H1 (cell line): Measurements from ENCODE around the gene ERICH6. TPM values are rescaled to one million over a fixed set of nuclear protein-coding genes. Genes with fewer than 3 reads are reported as not detected.

ENCODE experiments used
- CTCF ChIA-PET: fragments of 300-600 bp; sonication (Branson Sonifier 250); formaldehyde crosslinking; loops from one replicate; lab custom pipeline; 2021; ENCODE audit not compliant: partially characterized antibody; lab: Charles Lee
- POLR2A ChIA-PET: fragments of 300-600 bp; sonication (Branson Sonifier 250); formaldehyde crosslinking; loops from one replicate; lab custom pipeline; 2021; ENCODE audit warnings: inconsistent platforms; ENCODE audit not compliant: partially characterized antibody; lab: Charles Lee
- DNase-seq, 2 experiments: peaks; one replicate each; pipeline versions ENCODE4 v3.0.0 to v3.0.0-alpha.2; 2010 to 2022; ENCODE audit warnings: low spot score in 2 of 2, low read depth in 1 of 2, mixed read lengths in 1 of 2
- FAIRE-seq: peaks from 2 replicates; lab custom pipeline; 2011; peaks lifted over from hg19 to GRCh38; lab: Jason Lieb, UNC
- H2AFZ ChIP-seq: 2 replicates; pipeline ENCODE4 v1.8.1; 2012; ENCODE audit warnings: low read length, inconsistent platforms
- H2AK5ac ChIP-seq: 2 replicates; pipeline ENCODE4 v1.6.1; 2013; ENCODE audit warnings: low read depth, low read length
- H2BK120ac ChIP-seq: replicated peaks from 2 replicates; pipeline ENCODE3; 2013; ENCODE audit warnings: low read depth, low read length, inconsistent platforms
- H2BK12ac ChIP-seq: 2 replicates; pipeline ENCODE4 v1.6.1; 2013; ENCODE audit warnings: low read depth, low read length
- H2BK15ac ChIP-seq: 2 replicates; pipeline ENCODE4 v1.6.1; 2013; ENCODE audit warnings: low read length
- H2BK20ac ChIP-seq: 2 replicates; pipeline ENCODE4 v1.6.1; 2013; ENCODE audit warnings: low read length
- H2BK5ac ChIP-seq: 2 replicates; pipeline ENCODE4 v1.6.1; 2013; ENCODE audit warnings: low read depth, low read length
- H3K14ac ChIP-seq: 2 replicates; pipeline ENCODE4 v1.6.1; 2013; ENCODE audit warnings: inconsistent platforms; ENCODE audit not compliant: insufficient read length
- H3K18ac ChIP-seq: 2 replicates; pipeline ENCODE4 v1.6.1; 2013; ENCODE audit warnings: low read length; ENCODE audit errors: extremely low read depth
- H3K23ac ChIP-seq: 2 replicates; pipeline ENCODE4 v1.6.1; 2013; ENCODE audit warnings: inconsistent platforms; ENCODE audit not compliant: insufficient read length
- H3K23me2 ChIP-seq: 2 replicates; pipeline ENCODE4 v1.6.1; 2013; ENCODE audit warnings: low read depth, low read length
- H3K27ac ChIP-seq: 2 replicates; pipeline ENCODE4 v1.6.1; 2011; ENCODE audit warnings: low read depth, low read length, inconsistent platforms
- H3K27me3 ChIP-seq, 4 experiments: replicated peaks in 1 of 4; 1 replicate in 1 of 4; 2 replicates in 3 of 4; pipeline versions ENCODE4 v1.6.1 to v1.8.1; 2011 to 2013; ENCODE audit warnings: low read length in 3 of 4, mild to moderate bottlenecking in 3 of 4, inconsistent platforms in 2 of 4, mixed read lengths in 2 of 4, moderate library complexity in 1 of 4; ENCODE audit not compliant: control insufficient read depth in 3 of 4, insufficient read depth in 3 of 4; ENCODE audit errors: extremely low read depth in 1 of 4
- H3K36me3 ChIP-seq, 4 experiments: 2 replicates each; pipeline versions ENCODE4 v1.6.1 to v1.8.1; 2011 to 2013; ENCODE audit warnings: mild to moderate bottlenecking in 4 of 4, low read length in 3 of 4, moderate library complexity in 2 of 4, control low read depth in 1 of 4, inconsistent platforms in 1 of 4; ENCODE audit not compliant: insufficient read depth in 4 of 4, control insufficient read depth in 2 of 4
- H3K4ac ChIP-seq: replicated peaks from 2 replicates; pipeline ENCODE3; 2013; ENCODE audit warnings: low read length, low read depth, mixed read lengths, inconsistent platforms; ENCODE audit not compliant: insufficient read length
- H3K4me1 ChIP-seq, 4 experiments: replicated peaks in 1 of 4; 1 replicate in 1 of 4; 2 replicates in 3 of 4; pipeline versions ENCODE4 v1.6.1 to v1.8.1; 2011 to 2013; ENCODE audit warnings: low read length in 3 of 4, inconsistent platforms in 2 of 4, mixed read lengths in 1 of 4; ENCODE audit not compliant: insufficient read depth in 4 of 4, control insufficient read depth in 3 of 4
- H3K4me2 ChIP-seq, 2 experiments: 2 replicates each; pipeline versions ENCODE4 v1.6.1 to v1.8.1; 2011 to 2013; ENCODE audit warnings: low read depth in 2 of 2, low read length in 2 of 2, control low read depth in 1 of 2, inconsistent platforms in 1 of 2, mild to moderate bottlenecking in 1 of 2; ENCODE audit not compliant: insufficient read depth in 1 of 2
- H3K4me3 ChIP-seq, 4 experiments: fragments of 200-600, 300-600 bp in 1 of 4; sonication (generic), shearing (Covaris generic), sonication (Bioruptor Twin) in 1 of 4; 2 replicates each; pipeline versions ENCODE4 v1.5.1 to v1.8.1; 2011 to 2016; ENCODE audit warnings: low read length in 4 of 4, low read depth in 3 of 4, control low read depth in 2 of 4, inconsistent platforms in 2 of 4, mild to moderate bottlenecking in 2 of 4, mixed read lengths in 1 of 4, moderate library complexity in 1 of 4; ENCODE audit not compliant: insufficient read depth in 2 of 4; ENCODE audit errors: extremely low read depth in 1 of 4
- H3K56ac ChIP-seq: replicated peaks from 2 replicates; pipeline ENCODE3; 2013; ENCODE audit warnings: low read depth, mild to moderate bottlenecking, mixed read lengths, low read length, inconsistent platforms; ENCODE audit not compliant: insufficient read length
- H3K79me1 ChIP-seq: 2 replicates; pipeline ENCODE4 v1.6.1; 2013; ENCODE audit warnings: low read depth, low read length, control low read depth
- H3K79me2 ChIP-seq, 2 experiments: 2 replicates each; pipeline versions ENCODE4 v1.6.1 to v1.8.1; 2012 to 2013; ENCODE audit warnings: low read length in 2 of 2, mild to moderate bottlenecking in 2 of 2, inconsistent platforms in 1 of 2; ENCODE audit not compliant: insufficient read depth in 2 of 2, control insufficient read depth in 1 of 2
- H3K9ac ChIP-seq, 4 experiments: replicated peaks in 1 of 4; 1 replicate in 1 of 4; 2 replicates in 3 of 4; pipeline versions ENCODE4 v1.6.1 to v1.8.1; 2011 to 2013; ENCODE audit warnings: low read depth in 3 of 4, low read length in 3 of 4, control low read depth in 2 of 4, mild to moderate bottlenecking in 2 of 4, moderate library complexity in 2 of 4, inconsistent platforms in 1 of 4; ENCODE audit errors: extremely low read depth in 1 of 4
- H3K9me3 ChIP-seq, 2 experiments: 2 replicates each; pipeline versions ENCODE4 v1.6.1 to v1.8.1; 2012 to 2013; ENCODE audit warnings: mild to moderate bottlenecking in 2 of 2, moderate library complexity in 2 of 2, control low read depth in 1 of 2, inconsistent platforms in 1 of 2, low read depth in 1 of 2, low read length in 1 of 2, mixed read lengths in 1 of 2; ENCODE audit not compliant: insufficient read depth in 2 of 2
- H4K20me1 ChIP-seq, 2 experiments: replicated peaks in 1 of 2; 2 replicates each; pipeline versions ENCODE3 to v1.8.1; 2011 to 2013; ENCODE audit warnings: inconsistent platforms in 2 of 2, low read length in 2 of 2, mild to moderate bottlenecking in 1 of 2; ENCODE audit not compliant: insufficient read depth in 2 of 2, control insufficient read depth in 1 of 2
- H4K5ac ChIP-seq: 2 replicates; pipeline ENCODE4 v1.6.1; 2013; ENCODE audit warnings: low read length, low read depth, mixed read lengths, inconsistent platforms; ENCODE audit not compliant: insufficient read length
- H4K8ac ChIP-seq: 2 replicates; pipeline ENCODE4 v1.8.0; 2013; ENCODE audit warnings: mild to moderate bottlenecking, moderate library complexity, low read length, inconsistent platforms; ENCODE audit not compliant: insufficient read depth; ENCODE audit errors: extremely low read depth
- H4K91ac ChIP-seq: replicated peaks from 2 replicates; pipeline ENCODE3; 2013; ENCODE audit warnings: low read length, mixed read lengths, inconsistent platforms; ENCODE audit not compliant: insufficient read length
- PHF8 ChIP-seq: fragments of 200-600 bp; sonication (generic); conservative IDR thresholded peaks from 2 replicates; pipeline ENCODE4 v1.7.1; 2012; ENCODE audit warnings: low read depth, mild to moderate bottlenecking, inconsistent platforms, low read length, moderate library complexity
- POU5F1 ChIP-seq: IDR thresholded peaks from 2 replicates; pipeline ENCODE4 v1.6.1; 2011; ENCODE audit warnings: low read depth, mild to moderate bottlenecking, low read length, moderate library complexity
- SRF ChIP-seq: IDR thresholded peaks from 2 replicates; pipeline ENCODE4 v1.6.1; 2011; ENCODE audit warnings: mild to moderate bottlenecking, low read depth, low read length, moderate library complexity
- SUZ12 ChIP-seq: fragments of 200-600 bp; sonication (generic); IDR thresholded peaks from 2 replicates; pipeline ENCODE4 v1.6.1; 2012; ENCODE audit warnings: mild to moderate bottlenecking, inconsistent platforms, low read length, moderate library complexity, mixed read lengths
- TCF12 ChIP-seq: IDR thresholded peaks from 2 replicates; pipeline ENCODE4 v1.6.1; 2011; ENCODE audit warnings: low read depth, mild to moderate bottlenecking, low read length
- WGBS, 2 experiments: shearing (Covaris generic) in 1 of 2; methylation state at CpG; one replicate each; pipeline versions ENCODE4 v1.1.6 to v1.1.7; 2013 to 2015; ENCODE audit warnings: low lambda C conversion rate in 2 of 2, mixed read lengths in 2 of 2, inconsistent platforms in 1 of 2, low coverage in 1 of 2, missing lambda C conversion rate in 1 of 2; ENCODE audit not compliant: insufficient replicate concordance in 2 of 2, insufficient coverage in 1 of 2, insufficient read length in 1 of 2; ENCODE audit errors: extremely low coverage in 1 of 2, missing lambda C conversion rate in 1 of 2; 5-methylcytosine and 5-hydroxymethylcytosine counted together
- polyA plus RNA-seq, 7 experiments: library from polyadenylated mRNA; depleted of rRNA in 3 of 7; stranded (reverse) in 5 of 7; unstranded in 2 of 7; fragments of >200 nt in 5 of 7; fragments of 200-250 nt in 2 of 7; gene quantifications; 1 replicate in 5 of 7; 2 replicates in 1 of 7; 4 replicates in 1 of 7; pipeline versions ENCODE4 v1.2.1 to v1.2.3, GENCODE V29; 2011 to 2013; ENCODE audit warnings: missing spikeins in 2 of 7, mixed read lengths in 2 of 7
- total RNA-seq: library from RNA; stranded (reverse); fragmentation: NEBNext Ultra II Directional; extraction: Animal tissue kit (Norgen Biotek cat#: 25700); gene quantifications from 2 replicates; pipeline ENCODE4 v1.2.1, GENCODE V29; 2021

Gene ERICH6
- total and polyA plus RNA-seq, 2 of the 8 experiments (the other 6 are each of a cell fraction or from before 2014, with no cell fraction given): not detected

DNA sequence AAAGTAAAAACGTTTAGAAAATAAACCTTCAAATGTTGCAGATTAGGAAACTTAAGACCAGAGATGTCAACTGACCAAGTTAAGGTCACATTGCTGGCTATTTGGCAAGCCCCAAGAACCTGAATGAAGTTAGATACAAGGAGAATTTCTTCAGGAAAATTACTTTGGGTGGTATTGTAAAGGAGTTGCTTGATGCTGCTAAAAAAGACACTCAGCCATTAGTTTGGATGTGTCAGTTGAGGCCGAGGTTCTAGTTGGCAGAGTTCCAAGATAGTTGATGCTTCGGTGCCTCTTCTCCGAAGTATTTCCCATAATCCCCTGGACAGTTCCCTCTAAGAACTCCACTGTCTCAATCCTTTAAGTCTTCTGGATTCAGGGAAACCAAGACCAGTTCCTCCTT lies 35.0 kb upstream of the ERICH6 start:
- Histone ChIP-seq H3K36me3 (no peaks in the 10 kb centered on the region), H2AFZ (no peak overlapping the region), H2BK15ac (no peak overlapping the region), H3K4me2 (no peak overlapping the region), H3K23ac (no peak overlapping the region), H3K14ac (no peak overlapping the region), H3K56ac (no peak overlapping the region), H4K5ac (no peak overlapping the region), H3K79me2 (no peaks in the 10 kb centered on the region; a peak in 1 of 4 replicates), H3K27me3 (no peaks in the 10 kb centered on the region), H3K4ac (no peak overlapping the region), H3K4me1 (peaks cover 0 to 5% (median 3%) of the 10 kb centered on the region in 4 experiments; a peak in 4 of 7 replicates), H2BK5ac (no peak overlapping the region), H3K79me1 (peaks cover 7% of the 10 kb centered on the region), H4K8ac (no peak overlapping the region), H3K4me3 (no peak overlapping the region), H4K91ac (no peak overlapping the region), H3K9me3 (no peaks in the 10 kb centered on the region), H2BK12ac (no peak overlapping the region), H3K23me2 (no peaks in the 10 kb centered on the region), H3K27ac (no peak overlapping the region), H2BK120ac (no peak overlapping the region), H3K9ac (no peak overlapping the region), H2BK20ac (no peak overlapping the region), H2AK5ac (no peak overlapping the region), H4K20me1 (no peaks in the 10 kb centered on the region), H3K18ac (no peak overlapping the region)
- WGBS, 2 experiments: 81% methylated on average over 4 of the region's 4 CpGs; no CpG with 5 or more reads in 1 of the 2 experiments
- CTCF ChIA-PET: interaction anchor here (0.6 to 1.3 kb wide), 3 partner anchors 82 to 406 kb away, joined by 3 read pairs; no protein-coding TSS in a partner anchor
- DNase-seq: no peak
- POLR2A ChIA-PET: no interaction called here
- FAIRE-seq: no peak
- TF ChIP-seq SRF (no peak), TCF12 (no peak), SUZ12 (no peak), PHF8 (no peak), POU5F1 (no peak)
